ENCODE results near the gene SLC17A1. TPM values are rescaled to one million over a fixed set of nuclear protein-coding genes. Genes with fewer than 3 reads are reported as not detected.

The SLC17A1 gene
- total and polyA plus RNA-seq, 4 donors = 3.9 to 25.8 (median 11.4) TPM

DNA sequence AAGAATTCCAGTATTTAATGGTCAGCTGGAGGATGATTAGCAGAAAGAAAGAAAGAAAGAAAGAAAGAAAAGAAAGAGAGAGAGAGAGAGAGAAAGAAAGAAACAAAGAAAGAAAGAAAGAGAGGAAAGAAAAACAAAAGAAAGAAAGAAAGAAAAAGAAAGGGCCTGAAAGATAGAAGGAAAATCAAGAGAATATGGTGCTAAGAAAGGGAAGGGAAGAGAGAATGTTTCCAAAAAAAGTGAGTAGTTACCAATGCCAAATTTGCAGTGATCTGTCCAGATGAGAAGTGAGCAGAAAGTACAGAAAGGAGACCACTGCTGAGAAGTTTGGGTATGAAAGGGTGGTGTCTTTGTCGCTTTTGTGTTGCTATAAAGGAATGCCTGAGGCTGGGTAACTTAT is 50.7 kb downstream of the SLC17A1 start:
- Histone ChIP-seq H3K36me3 (ENCODE audit: control insufficient read depth in 4 of 4, insufficient read depth in 3 of 4, low read depth in 1 of 4, low read length in 3 of 4) (peaks cover 2 to 20% (median 6%) of the 10 kb centered on the region in 4 donors), H3K27me3 (ENCODE audit: control insufficient read depth in 4 of 4, insufficient read depth in 4 of 4, low read length in 3 of 4) (no peaks in the 10 kb centered on the region), H3K4me3 (ENCODE audit: low read depth in 1 of 3, low read length in 3 of 3) (no peak overlapping the region), H3K9ac (ENCODE audit: low read depth in 1 of 2, low read length in 2 of 2) (no peak overlapping the region), H3K4me1 (ENCODE audit: control insufficient read depth in 4 of 4, insufficient read depth in 4 of 4, low read length in 3 of 4) (no peaks in the 10 kb centered on the region), H3K27ac (ENCODE audit: low read depth in 1 of 2, low read length in 2 of 2) (no peak overlapping the region), H3K9me3 (ENCODE audit: control insufficient read depth in 4 of 4, low read length in 3 of 4) (no peaks in the 10 kb centered on the region)
- TF ChIP-seq, protein P1, sequence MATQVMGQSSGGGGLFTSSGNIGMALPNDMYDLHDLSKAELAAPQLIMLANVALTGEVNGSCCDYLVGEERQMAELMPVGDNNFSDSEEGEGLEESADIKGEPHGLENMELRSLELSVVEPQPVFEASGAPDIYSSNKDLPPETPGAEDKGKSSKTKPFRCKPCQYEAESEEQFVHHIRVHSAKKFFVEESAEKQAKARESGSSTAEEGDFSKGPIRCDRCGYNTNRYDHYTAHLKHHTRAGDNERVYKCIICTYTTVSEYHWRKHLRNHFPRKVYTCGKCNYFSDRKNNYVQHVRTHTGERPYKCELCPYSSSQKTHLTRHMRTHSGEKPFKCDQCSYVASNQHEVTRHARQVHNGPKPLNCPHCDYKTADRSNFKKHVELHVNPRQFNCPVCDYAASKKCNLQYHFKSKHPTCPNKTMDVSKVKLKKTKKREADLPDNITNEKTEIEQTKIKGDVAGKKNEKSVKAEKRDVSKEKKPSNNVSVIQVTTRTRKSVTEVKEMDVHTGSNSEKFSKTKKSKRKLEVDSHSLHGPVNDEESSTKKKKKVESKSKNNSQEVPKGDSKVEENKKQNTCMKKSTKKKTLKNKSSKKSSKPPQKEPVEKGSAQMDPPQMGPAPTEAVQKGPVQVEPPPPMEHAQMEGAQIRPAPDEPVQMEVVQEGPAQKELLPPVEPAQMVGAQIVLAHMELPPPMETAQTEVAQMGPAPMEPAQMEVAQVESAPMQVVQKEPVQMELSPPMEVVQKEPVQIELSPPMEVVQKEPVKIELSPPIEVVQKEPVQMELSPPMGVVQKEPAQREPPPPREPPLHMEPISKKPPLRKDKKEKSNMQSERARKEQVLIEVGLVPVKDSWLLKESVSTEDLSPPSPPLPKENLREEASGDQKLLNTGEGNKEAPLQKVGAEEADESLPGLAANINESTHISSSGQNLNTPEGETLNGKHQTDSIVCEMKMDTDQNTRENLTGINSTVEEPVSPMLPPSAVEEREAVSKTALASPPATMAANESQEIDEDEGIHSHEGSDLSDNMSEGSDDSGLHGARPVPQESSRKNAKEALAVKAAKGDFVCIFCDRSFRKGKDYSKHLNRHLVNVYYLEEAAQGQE (IDR thresholded peaks at IDR 0.05) = no peak
- TF ChIP-seq FOXA1 (IDR thresholded peaks at IDR 0.05) (no peak), YY1 (IDR thresholded peaks at IDR 0.05) (no peak), HNF4G (IDR thresholded peaks at IDR 0.05) (no peak), NR2F2 (IDR thresholded peaks at IDR 0.05) (no peak), EGR1 (IDR thresholded peaks at IDR 0.05; ENCODE audit: low read depth in 2 of 2) (no peak), GABPA (IDR thresholded peaks at IDR 0.05 in 1 of 2, conservative IDR thresholded peaks at IDR 0.05 in 1 of 2) (no peak), TAF1 (conservative IDR thresholded peaks at IDR 0.05) (no peak), SP1 (IDR thresholded peaks at IDR 0.05) (no peak), JUND (IDR thresholded peaks at IDR 0.05) (no peak), FOXA2 (IDR thresholded peaks at IDR 0.05) (no peak), RAD21 (IDR thresholded peaks at IDR 0.05) (no peak), HNF4A (conservative IDR thresholded peaks at IDR 0.05) (no peak)
- TF ChIP-seq, protein P2, sequence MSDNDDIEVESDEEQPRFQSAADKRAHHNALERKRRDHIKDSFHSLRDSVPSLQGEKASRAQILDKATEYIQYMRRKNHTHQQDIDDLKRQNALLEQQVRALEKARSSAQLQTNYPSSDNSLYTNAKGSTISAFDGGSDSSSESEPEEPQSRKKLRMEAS (IDR thresholded peaks at IDR 0.05) = no peak
- TF ChIP-seq, protein P3, sequence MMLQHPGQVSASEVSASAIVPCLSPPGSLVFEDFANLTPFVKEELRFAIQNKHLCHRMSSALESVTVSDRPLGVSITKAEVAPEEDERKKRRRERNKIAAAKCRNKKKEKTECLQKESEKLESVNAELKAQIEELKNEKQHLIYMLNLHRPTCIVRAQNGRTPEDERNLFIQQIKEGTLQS (IDR thresholded peaks at IDR 0.05) = no peak
- TF ChIP-seq, protein P4, sequence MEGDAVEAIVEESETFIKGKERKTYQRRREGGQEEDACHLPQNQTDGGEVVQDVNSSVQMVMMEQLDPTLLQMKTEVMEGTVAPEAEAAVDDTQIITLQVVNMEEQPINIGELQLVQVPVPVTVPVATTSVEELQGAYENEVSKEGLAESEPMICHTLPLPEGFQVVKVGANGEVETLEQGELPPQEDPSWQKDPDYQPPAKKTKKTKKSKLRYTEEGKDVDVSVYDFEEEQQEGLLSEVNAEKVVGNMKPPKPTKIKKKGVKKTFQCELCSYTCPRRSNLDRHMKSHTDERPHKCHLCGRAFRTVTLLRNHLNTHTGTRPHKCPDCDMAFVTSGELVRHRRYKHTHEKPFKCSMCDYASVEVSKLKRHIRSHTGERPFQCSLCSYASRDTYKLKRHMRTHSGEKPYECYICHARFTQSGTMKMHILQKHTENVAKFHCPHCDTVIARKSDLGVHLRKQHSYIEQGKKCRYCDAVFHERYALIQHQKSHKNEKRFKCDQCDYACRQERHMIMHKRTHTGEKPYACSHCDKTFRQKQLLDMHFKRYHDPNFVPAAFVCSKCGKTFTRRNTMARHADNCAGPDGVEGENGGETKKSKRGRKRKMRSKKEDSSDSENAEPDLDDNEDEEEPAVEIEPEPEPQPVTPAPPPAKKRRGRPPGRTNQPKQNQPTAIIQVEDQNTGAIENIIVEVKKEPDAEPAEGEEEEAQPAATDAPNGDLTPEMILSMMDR (IDR thresholded peaks at IDR 0.05; ENCODE audit: low read depth, low read length, missing input control) = no peak
- no peak for DNase-seq (ENCODE audit: low spot score)
- 97% methylated on average over 1 of the region's 1 CpG for WGBS

DNA sequence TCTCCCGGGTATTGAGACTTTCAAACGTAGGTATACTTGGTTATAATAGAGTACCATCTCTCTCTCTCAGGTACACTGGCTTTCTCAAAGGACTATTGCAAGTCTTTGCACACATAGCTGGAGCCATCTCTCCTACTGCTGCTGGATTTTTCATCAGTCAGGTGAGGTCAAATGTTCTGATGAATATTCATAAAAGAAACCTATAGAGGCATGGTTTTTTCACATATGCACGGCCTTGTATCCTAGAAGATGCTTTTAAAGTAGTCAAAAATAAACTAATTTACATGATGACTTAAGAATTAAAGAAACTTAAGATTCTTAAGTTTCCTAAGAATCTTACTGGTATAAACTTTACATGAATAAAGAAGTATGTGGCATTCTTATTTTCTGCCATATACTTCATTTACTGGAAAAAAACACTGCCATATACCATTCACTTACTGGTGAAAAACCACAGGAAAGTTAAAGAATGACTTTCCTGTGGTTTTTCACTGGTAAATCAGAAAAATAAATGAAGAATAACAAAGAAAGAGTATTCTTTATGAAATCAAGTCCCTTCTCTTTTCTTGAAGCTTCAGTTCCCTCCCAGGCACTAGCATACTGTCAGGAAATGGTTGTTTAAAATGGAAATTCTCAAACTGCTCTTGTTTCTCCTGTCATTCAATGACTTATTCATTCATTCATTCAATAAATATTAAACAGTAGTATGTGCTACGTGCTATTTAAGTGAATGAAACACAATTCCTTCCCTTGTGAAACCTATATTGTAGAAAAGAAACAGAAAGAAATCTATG is 53.8 kb downstream of the SLC17A1 start:
- Histone ChIP-seq H3K4me3 (ENCODE audit: low read depth in 1 of 3, low read length in 3 of 3) (no peak overlapping the region), H3K36me3 (ENCODE audit: control insufficient read depth in 4 of 4, insufficient read depth in 3 of 4, low read depth in 1 of 4, low read length in 3 of 4) (peaks cover 2 to 38% (median 7%) of the 10 kb centered on the region in 4 donors), H3K27me3 (ENCODE audit: control insufficient read depth in 4 of 4, insufficient read depth in 4 of 4, low read length in 3 of 4) (no peaks in the 10 kb centered on the region), H3K9me3 (ENCODE audit: control insufficient read depth in 4 of 4, low read length in 3 of 4) (no peaks in the 10 kb centered on the region), H3K9ac (ENCODE audit: low read depth in 1 of 2, low read length in 2 of 2) (no peak overlapping the region), H3K4me1 (ENCODE audit: control insufficient read depth in 4 of 4, insufficient read depth in 4 of 4, low read length in 3 of 4) (no peaks in the 10 kb centered on the region), H3K27ac (ENCODE audit: low read depth in 1 of 2, low read length in 2 of 2) (no peak overlapping the region)
- WGBS = 78% methylated on average over 4 of the region's 4 CpGs
- no peak for DNase-seq (ENCODE audit: low spot score)
- no peak for TF ChIP-seq GABPA (IDR thresholded peaks at IDR 0.05 in 1 of 2, conservative IDR thresholded peaks at IDR 0.05 in 1 of 2)
- TF ChIP-seq, protein P1 (IDR thresholded peaks at IDR 0.05) = no peak
- TF ChIP-seq, protein P2 (IDR thresholded peaks at IDR 0.05) = no peak
- no peak for TF ChIP-seq JUND (IDR thresholded peaks at IDR 0.05)
- TF ChIP-seq, protein P3 (IDR thresholded peaks at IDR 0.05) = no peak
- TF ChIP-seq, protein P4 (IDR thresholded peaks at IDR 0.05; ENCODE audit: low read depth, low read length, missing input control) = no peak
- TF ChIP-seq HNF4A (conservative IDR thresholded peaks at IDR 0.05) = no peak
- no peak for TF ChIP-seq RAD21 (IDR thresholded peaks at IDR 0.05)

Data from liver (tissue), 9 donors.